Cardiac fibroblast (primary cell): ENCODE data around the gene EPHA3.

Experiments
- DNase-seq, 2 donors: peaks; one replicate each; pipeline versions ENCODE4 v3.0.0 to v3.0.0-alpha.2; 2010; ENCODE audit warnings: low read depth in 2 of 2
- H3K4me3 ChIP-seq, 2 donors: replicated peaks in 1 of 2; 1 replicate in 1 of 2; 2 replicates in 1 of 2; pipeline ENCODE4 v1.5.1; 2011; ENCODE audit warnings: low read depth in 2 of 2, low read length in 2 of 2, mild to moderate bottlenecking in 2 of 2, moderate library complexity in 1 of 2
- CTCF ChIP-seq: IDR thresholded peaks from one replicate; pipeline ENCODE4 v1.5.1; 2011; ENCODE audit warnings: low read depth, mild to moderate bottlenecking, low read length, inconsistent platforms

The EPHA3 gene

GRCh38 chr3:89449086-89449485 is 341.7 kb downstream of the EPHA3 start:
- no peak for TF ChIP-seq CTCF
- DNase-seq: no peak
- no peak overlapping the region for H3K4me3 ChIP-seq

- no peak for TF ChIP-seq CTCF
- H3K4me3 ChIP-seq: no peak overlapping the region
- DNase-seq: no peak
These were observed 344.6 kb downstream of the EPHA3 start for GRCh38 chr3:89452066-89452465.

- TF ChIP-seq CTCF: no peak
- no peak for DNase-seq
- no peak overlapping the region for H3K4me3 ChIP-seq
These were observed 347.8 kb downstream of the EPHA3 start for GRCh38 chr3:89455240-89455639.

GRCh38 chr3:89467898-89468363 is 360.5 kb downstream of the EPHA3 start:
- no peak overlapping the region for H3K4me3 ChIP-seq
- DNase-seq: no peak
- no peak for TF ChIP-seq CTCF

- no peak for DNase-seq
- H3K4me3 ChIP-seq: no peak overlapping the region
- TF ChIP-seq CTCF: no peak
These were observed 364.7 kb downstream of the EPHA3 start for GRCh38 chr3:89472101-89472500.

GRCh38 chr3:89474333-89475130 is 367.1 kb downstream of the EPHA3 start:
- DNase-seq: no peak
- TF ChIP-seq CTCF: no peak
- no peak overlapping the region for H3K4me3 ChIP-seq
